ENCODE measurements around the gene DPP4.

The DPP4 gene

DNA sequence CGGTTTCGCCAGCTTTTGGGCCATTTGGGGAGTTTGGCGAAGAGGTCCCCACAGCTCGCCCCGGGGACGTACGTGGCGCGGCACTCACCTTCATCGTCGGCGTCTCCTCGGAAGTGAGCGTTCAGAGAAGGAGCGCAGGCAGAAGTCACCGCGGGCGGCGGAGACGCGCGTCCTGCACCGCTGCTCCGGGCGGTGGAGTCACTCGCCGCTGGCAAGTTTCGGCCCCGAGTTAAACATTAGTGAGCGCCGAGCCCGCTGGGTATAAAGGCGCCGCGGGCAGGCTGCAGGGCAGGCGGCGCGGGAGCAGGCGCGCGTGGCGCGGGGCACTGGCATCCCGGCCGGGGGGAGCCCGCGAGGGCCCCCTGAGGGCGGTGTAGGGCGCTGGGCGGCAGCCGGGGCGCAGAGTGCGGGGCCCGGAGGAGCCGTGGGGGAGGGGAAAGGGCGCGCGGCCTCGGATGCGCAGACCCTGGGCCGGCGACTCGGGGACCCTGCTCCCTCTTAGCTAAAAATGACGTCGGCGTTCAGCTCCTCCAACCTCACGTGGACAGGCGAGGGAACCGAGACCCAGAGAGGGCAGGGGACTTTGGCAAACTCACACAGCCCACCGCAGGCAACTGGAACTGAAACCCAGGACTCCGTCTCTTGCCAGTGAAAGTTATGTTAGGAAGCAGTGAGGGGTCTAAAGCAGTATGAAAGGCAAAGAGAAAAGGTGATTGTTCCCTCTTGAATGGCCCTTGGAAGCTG lies at the start of gene DPP4:
TSS of gene DPP4 (minus strand) at position 328 of the 744 bp plus-strand sequence. CDS start at position 94, 234 bp downstream.
- no peak for DNase-seq

- no peak for DNase-seq
Measured at GRCh38 chr2:162118166-162119031, 44.4 kb upstream of the DPP4 start.

DNA sequence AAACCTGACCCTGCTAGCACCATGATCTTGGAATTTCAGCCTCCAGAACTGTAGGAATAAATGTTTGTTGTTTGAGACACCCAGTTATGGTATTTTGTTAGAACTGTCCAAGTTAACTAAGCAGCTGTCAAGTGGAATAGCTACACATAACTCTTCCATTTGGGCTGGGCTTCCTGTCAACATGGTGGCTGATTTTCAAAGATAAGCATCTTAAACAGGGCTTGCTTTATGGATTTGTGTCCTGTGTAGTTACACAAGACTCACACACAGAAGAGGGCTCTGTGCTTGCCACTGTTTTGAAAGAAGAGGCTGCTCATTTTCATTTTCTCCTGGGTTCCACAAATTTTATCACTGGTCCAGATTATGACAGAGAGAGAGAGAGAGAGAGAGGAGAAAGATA lies 42.3 kb upstream of the DPP4 start:
- DNase-seq, result no peak

DNA sequence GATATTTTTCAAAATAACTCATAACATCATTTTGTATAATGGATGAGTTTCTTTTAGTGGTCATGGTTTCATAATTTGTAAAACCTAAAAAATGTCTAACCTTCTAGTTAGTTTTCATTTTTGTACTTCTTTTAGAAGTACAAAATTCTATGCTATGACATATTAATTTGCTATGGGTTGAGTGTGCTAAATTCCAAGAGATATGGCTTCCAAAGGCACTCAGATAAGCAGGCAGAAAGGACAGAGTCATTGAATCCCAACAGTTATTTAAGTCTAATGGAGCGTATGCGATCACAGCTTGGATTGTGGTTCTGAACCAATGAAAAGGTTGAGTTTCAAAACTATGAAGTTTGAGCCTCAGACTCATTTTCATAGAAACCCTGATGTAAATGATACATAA lies 41.1 kb upstream of the DPP4 start:
- no peak for DNase-seq

DNA sequence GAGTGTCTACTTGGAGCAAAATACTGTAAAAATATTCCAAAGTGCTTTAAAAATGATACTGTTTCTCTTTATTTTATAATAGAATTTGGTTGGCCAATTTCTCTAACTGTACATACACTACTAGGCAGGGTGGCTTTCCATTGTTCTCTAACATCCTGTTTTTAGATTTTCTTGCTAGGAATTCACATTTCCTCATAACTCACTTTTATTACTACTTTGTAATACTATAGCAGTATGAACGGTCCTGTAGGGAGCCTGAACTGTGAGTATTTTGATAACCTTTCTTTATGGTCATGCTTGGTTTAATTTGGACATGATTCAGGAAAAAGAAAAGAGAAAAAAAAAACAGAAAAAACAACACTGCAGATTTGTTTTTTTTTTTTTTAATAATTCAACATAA lies 40.3 kb upstream of the DPP4 start:
- no peak for DNase-seq

- DNase-seq, result no peak
Measured at GRCh38 chr2:162113776-162114168, 39.8 kb upstream of the DPP4 start.

- DNase-seq, result no peak
Measured at GRCh38 chr2:162113088-162113775, 39.2 kb upstream of the DPP4 start.

DNA sequence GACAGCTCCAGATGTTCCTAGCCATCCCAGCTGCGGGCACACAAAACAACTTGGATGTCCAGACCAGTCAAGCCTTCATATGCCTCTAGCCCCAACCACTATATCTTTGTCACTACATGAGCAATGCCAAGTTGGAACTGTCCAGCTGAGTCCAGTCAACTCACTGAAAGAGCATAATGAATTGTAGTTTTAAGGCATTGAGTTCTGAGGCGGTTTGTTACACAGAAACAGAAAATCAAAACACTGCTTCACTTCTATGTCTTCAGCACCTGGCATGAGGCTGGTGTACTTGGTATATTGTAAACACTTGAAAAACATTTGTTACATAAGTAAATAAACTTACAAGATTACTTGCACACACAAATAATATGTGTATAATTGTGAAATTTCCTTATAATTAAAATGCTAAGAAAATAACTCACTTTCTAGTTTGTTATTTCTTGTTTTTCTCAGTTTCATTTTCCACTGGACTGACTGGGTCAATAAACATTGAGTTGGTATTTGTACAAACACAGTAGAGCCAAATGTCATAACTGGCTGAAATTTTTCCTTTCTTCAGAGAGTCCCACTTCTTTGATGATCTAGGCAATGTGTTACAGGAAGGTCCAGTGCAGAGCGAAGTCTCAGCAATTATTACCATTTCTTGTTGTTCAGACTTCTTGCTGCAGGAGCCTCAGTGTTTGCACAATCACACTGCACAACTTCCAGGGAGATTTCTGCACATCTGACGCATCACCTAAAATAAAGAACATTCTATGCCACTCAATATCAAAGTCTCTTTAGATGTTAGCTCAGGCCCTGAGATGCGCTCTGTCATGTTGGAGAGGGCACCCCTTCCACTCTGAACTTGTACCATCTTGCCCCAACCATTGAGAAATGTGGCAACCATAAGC lies 38.2 kb upstream of the DPP4 start:
- DNase-seq, result no peak

- DNase-seq, result no peak
Measured at GRCh38 chr2:162107361-162107901, 33.4 kb upstream of the DPP4 start.

DNA sequence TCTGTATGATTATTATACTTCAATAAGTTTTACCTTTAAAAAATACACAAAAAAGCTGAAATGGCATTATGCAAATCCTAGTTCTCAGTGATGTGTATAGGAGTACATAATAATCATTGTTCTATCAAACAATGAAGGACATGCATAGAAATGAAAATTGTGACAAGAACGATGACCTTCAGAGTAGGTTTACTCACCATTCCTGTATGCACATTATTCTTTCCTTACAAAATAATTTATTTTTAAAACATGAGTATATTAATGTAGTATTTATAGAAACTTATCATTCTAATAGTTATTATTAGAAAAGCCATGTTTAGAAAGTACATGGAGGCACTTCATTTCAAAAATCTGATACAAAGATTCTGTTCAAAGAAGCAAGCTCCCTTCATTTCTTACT lies 32.7 kb upstream of the DPP4 start:
- no peak for DNase-seq

GRCh38 chr2:162106146-162106551 lies 32.1 kb upstream of the DPP4 start:
- no peak for DNase-seq

DNA sequence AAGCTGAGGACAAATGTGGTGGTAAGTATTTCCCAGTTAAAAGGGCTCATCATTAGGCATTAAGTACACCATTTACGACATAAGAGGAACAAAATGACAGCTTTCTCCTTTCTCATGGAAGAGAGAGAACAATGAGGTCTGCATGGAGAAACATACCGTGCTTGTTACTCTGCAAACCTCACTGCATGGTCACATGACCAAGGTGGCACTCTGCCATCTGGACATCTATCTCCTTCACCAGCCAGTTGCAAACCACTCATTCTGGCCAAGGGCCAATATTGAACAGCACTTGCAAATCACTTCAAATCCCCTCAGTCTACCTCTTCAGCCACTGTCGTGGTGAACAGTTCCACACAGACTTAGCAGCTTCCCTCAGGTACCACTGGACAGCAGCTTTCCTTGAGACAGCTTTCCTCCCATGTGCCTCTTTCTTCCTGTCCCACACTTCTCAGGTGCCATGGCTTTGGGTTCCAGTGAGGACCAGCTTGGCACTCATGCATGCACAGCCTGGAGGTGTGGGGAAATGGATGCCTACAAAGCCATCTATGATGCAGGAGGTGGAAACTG lies 29.5 kb upstream of the DPP4 start:
- DNase-seq, result no peak

- no peak for DNase-seq
Measured at GRCh38 chr2:162100579-162100978, 26.6 kb upstream of the DPP4 start.

- DNase-seq, result no peak
Measured at GRCh38 chr2:162099836-162100235, 25.8 kb upstream of the DPP4 start.

DNA sequence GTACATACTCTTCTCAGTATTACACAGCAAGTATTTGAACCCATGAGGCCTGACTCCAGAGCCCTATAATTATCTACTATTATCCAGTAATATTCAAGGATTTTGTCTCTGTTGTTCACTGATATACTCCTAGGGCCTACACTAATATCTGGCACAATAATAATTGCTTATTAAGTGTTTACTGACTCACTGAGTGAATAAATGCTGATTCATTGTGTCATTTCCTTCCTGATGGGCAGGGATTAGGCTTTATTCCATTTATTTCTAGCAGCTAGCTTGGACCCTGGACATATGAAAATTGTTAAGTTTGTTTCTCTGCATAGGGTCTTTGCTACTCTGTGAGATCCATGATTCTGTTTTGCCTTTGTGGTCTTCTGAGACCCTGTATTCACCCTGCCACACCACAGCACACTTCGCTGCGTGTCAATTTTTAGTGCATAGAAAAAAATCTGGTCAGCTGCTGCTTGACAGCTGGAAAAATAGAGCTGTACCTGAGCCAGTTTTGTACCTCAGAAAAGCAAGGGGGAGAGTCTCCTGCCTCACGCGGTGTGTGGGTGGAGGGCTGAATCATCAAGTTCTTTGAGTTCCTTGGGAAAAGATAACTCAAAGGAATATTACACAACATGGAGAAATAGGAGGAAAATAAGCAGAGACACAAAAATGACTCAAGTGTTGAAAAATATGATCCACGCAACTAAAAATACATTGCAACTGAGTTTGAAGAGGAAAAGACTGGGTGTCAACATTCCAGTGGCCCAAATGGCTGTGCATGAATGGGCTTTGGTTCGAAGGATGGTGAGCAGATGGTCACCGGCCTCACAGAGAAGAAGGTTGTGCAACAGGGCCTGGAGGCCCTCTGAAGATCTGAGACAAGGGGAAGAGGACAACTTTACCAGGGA lies 18.9 kb upstream of the DPP4 start:
- DNase-seq, result peak; percentile 27

DNA sequence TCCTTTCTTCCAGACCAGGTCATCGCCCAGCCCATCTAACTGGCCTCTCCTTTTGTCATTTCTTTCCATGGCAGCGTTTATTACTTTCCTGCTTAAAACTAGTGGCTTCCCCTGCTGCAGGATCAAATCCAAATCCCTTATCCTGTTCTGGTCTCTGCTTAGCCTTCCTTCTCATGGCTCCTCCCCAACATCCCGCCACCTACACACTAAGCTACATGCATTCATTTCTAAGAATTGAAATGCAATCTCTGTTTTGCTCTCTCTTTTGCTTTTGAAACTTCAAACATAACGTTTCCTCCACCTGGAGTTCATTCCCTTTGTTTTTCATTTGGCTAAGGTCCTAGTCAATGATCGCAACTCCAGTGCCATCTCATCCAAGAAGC lies 18.0 kb upstream of the DPP4 start:
- no peak for DNase-seq

DNA sequence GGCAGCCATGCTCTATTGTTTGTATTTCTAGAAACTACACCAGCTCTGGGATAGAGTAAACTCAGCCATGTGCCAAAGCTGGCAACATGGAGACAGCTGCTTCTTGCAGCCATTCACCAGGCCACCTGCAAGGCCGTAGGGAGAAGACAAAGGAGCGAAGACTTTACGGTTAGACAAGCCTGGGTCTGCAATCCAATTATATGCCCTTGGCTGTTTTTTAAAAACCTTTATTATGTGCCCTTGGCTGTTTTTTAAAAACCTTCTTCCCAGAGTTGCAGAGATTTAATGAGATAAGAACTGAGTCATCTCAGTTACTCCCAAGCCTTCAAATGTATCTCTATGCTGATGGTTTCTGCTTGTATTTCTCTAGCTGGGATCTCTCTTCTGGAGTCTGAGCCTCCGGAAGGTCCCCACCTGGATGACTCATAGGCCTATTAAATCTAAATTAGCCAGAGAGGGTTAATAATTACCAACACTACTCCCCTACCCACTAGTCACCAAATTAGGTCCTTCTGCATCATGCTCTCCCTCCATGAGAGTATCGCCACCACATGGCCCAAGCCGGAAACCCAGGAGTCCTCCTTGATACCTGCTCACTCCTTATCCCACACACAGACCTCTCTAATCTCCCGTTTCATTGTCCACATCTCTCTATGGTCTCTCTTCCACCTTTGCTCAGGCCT lies 17.5 kb upstream of the DPP4 start:
- no peak for DNase-seq

DNA sequence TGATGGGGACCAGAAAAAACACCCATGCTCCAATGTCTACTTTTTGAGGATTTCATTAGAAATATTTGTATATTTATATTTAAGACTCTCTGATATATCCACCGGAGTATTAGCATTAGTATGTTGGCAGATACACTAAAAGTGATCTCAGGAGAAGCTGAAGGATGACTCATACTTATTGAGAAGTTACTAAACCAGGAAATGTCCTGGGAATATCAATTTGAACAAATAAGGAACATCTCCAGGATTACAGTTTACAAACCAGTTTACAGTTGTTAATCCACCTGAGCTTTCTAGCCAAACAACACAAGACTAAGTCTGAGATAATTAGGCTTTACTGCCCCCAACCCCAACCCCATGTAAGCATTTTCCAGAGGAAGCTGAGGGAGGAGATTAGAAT lies 16.1 kb upstream of the DPP4 start:
- no peak for DNase-seq

GRCh38 chr2:162086904-162087303 lies 12.9 kb upstream of the DPP4 start:
- DNase-seq, result no peak

All from GOT3 (cell line).